Mucosa of descending colon (tissue), 3 donors: ENCODE measurements around the gene EIF3D. TPM values are rescaled to one million over a fixed set of nuclear protein-coding genes. Genes with fewer than 3 reads are reported as not detected.
"Not testable (repeated sequence)": the region's sequence is repeated elsewhere in the genome, so short reads cannot be mapped to it uniquely, and the experiment has no call there.

ENCODE experiments used
- ATAC-seq: fragments of 200-7000 bp; cut with Tn5 transposase; one replicate; pipeline ENCODE4 v1.9.1; 2020; ENCODE audit warnings: mild to moderate bottlenecking, moderate library complexity
- DNase-seq, 3 donors: peaks; one replicate each; pipeline ENCODE4 v3.0.0-alpha.2; 2020
- H3K36me3 ChIP-seq: fragments of 200-600 bp; one replicate; pipeline ENCODE4 v1.8.0; 2021; ENCODE audit warnings: low read depth, mild to moderate bottlenecking
- H3K4me1 ChIP-seq: fragments of 200-600 bp; one replicate; pipeline ENCODE4 v1.8.0; 2021; ENCODE audit warnings: low read depth, mild to moderate bottlenecking
- H3K4me3 ChIP-seq: fragments of 200-600 bp; one replicate; pipeline ENCODE4 v1.8.0; 2021; ENCODE audit warnings: mild to moderate bottlenecking
- H3K9me3 ChIP-seq: fragments of 200-600 bp; one replicate; pipeline ENCODE4 v1.8.0; 2021; ENCODE audit warnings: mild to moderate bottlenecking
- CTCF ChIP-seq: fragments of 200-600 bp; IDR thresholded peaks from one replicate; pipeline ENCODE4 v1.8.0; 2022; ENCODE audit warnings: antibody characterized with exemption, mild to moderate bottlenecking
- intact Hi-C, 2 donors: fragments of 100-400 bp; cut with DNase I in 1 of 2; cut with micrococcal nuclease in 1 of 2; formaldehyde crosslinking; loops; one replicate each; pipeline versions ENCODE4 v1.11.0 to v1.11.1; 2022; cut with DNase I, micrococcal nuclease
- total RNA-seq, 3 donors: library from RNA; stranded (reverse); fragmentation: NEBNext Ultra II Directional in 2 of 3; extraction: Animal tissue kit (Norgen Biotek cat#: 25700) in 2 of 3; gene quantifications; one replicate each; pipeline versions ENCODE4 v1.2.1 to v1.2.4, GENCODE V29; 2021 to 2023
- donor health status: DM: no; HTN: no; CAD: no; lungs with moderate emphysema.
- donor health status: DM: no; HTN: no; CAD: no.
- donor health status: DM: no; HTN: yes; CAD: no.

Gene EIF3D
- total RNA-seq, 3 donors from 2014 or later = 135 to 145 (median 142) TPM

GRCh38 chr22:36541831-36542411, 13.0 kb upstream of the EIF3D start:
- H3K36me3 ChIP-seq = no peaks in the 10 kb centered on the region
- intact Hi-C loops = loop anchor here in 1 of 2 donors (10.0 kb wide), 2 partner anchors 233 to 313 kb away; partner anchors contain the start of gene IFT27
- ATAC-seq = peak; percentile 19

GRCh38 chr22:36540867-36541642, 12.1 kb upstream of the EIF3D start:
- TF ChIP-seq CTCF = no peak
- ATAC-seq = no peak
- intact Hi-C loops = loop anchor here in 1 of 2 donors (10.0 kb wide), 2 partner anchors 234 to 314 kb away; partner anchors contain the start of gene IFT27
- Histone ChIP-seq H3K4me3 (no peak overlapping the region), H3K36me3 (no peaks in the 10 kb centered on the region), H3K9me3 (no peaks in the 10 kb centered on the region), H3K4me1 (no peaks in the 10 kb centered on the region)
- no peak for DNase-seq

More at GRCh38 chr22:36541831-36542411, 13.0 kb upstream of the EIF3D start:
- no peaks in the 10 kb centered on the region for H3K9me3 ChIP-seq
- H3K4me1 ChIP-seq = no peaks in the 10 kb centered on the region
- TF ChIP-seq CTCF = no peak
- DNase-seq = no peak
- H3K4me3 ChIP-seq = no peak overlapping the region

GRCh38 chr22:36538529-36538928, 9.6 kb upstream of the EIF3D start:
- no peaks in the 10 kb centered on the region for H3K36me3 ChIP-seq
- intact Hi-C loops = no loop called here
- no peak overlapping the region for H3K4me3 ChIP-seq
- no peaks in the 10 kb centered on the region for H3K4me1 ChIP-seq
- TF ChIP-seq CTCF = no peak
- DNase-seq = no peak
- ATAC-seq = no peak
- H3K9me3 ChIP-seq = no peaks in the 10 kb centered on the region

- Histone ChIP-seq H3K4me3 (no peak overlapping the region), H3K4me1 (no peaks in the 10 kb centered on the region), H3K36me3 (no peaks in the 10 kb centered on the region), H3K9me3 (no peaks in the 10 kb centered on the region)
- DNase-seq (no peak), ATAC-seq (no peak)
- intact Hi-C loops = no loop called here
- no peak for TF ChIP-seq CTCF
Measured at GRCh38 chr22:36536717-36537116, 7.8 kb upstream of the EIF3D start.

GRCh38 chr22:36533320-36533719, 4.4 kb upstream of the EIF3D start:
- H3K4me3 ChIP-seq, H3K4me1 ChIP-seq, intact Hi-C loops, DNase-seq, H3K9me3 ChIP-seq, H3K36me3 ChIP-seq, ATAC-seq: not testable (repeated sequence)

GRCh38 chr22:36532466-36532865, 3.5 kb upstream of the EIF3D start:
- no peak for TF ChIP-seq CTCF
- peaks cover 6% of the 10 kb centered on the region for H3K4me1 ChIP-seq
- intact Hi-C loops = no loop called here
- no peak for DNase-seq
- no peak overlapping the region for H3K4me3 ChIP-seq
- no peaks in the 10 kb centered on the region for H3K9me3 ChIP-seq
- no peak for ATAC-seq
- peaks cover 4% of the 10 kb centered on the region for H3K36me3 ChIP-seq
